ENCODE results near the gene PPP1CA.
A peak's percentile ranks its signal among the peaks of the same experiment; 100 is the strongest.

The PPP1CA gene

DNA sequence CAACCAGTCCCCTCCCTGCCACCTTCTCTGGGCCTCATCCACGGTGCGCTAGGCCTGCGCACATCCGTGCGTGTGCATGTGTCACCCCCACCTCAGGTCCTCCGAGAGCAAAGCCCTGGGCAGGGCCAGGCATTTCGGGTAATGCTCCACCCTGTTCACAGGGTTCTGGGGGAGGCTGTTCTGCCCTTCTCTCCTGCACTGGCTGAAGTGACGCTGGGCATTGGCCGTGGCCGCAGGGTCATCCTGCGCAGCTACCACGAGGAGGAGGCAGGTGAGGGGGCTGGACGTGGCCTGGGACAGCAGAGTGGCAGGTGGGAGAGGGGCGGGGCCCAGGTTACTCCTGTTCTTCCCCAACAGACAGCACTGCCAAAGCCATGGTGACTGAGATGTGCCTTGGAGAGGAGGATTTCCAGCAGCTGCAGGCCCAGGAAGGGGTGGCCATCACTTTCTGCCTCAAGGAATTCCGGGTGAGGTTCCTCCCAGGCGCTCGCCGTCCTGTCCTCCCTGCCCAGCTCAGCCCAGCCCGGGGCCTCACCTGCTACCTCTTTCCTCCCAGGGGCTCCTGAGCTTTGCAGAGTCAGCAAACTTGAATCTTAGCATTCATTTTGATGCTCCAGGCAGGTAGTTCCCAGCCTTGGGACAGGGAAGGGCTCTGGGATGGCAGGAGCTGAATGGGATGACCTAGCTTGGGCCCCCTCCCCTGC is 6.0 kb downstream of the PPP1CA start:
- Histone ChIP-seq H3K9ac (ENCODE audit: low read depth, low read length) (0 out of 2 replicates have a peak overlapping the region, but pooled peaks have one; percentile 12), H3K4me3 (ENCODE audit: low read depth in 1 of 2, low read length in 2 of 2) (no peak overlapping the region), H4K20me1 (ENCODE audit: insufficient read depth, low read length) (peaks cover 69% of the 10 kb centered on the region), H3K79me2 (ENCODE audit: insufficient read depth, low read length) (peaks cover 86% of the 10 kb centered on the region), H2AFZ (ENCODE audit: low read depth, low read length) (no peak overlapping the region), H3K36me3 (ENCODE audit: insufficient read depth, low read length) (peaks cover 74% of the 10 kb centered on the region), H3K27ac (ENCODE audit: low read length) (peak overlapping the region; percentile 58; the same call in 1 of the 2 replicates), H3K4me2 (ENCODE audit: insufficient read depth, low read length) (0 out of 2 replicates have a peak overlapping the region, but pooled peaks have one; percentile 37), H3K4me1 (ENCODE audit: insufficient read depth, low read length) (peaks cover 83% of the 10 kb centered on the region), H3K27me3 (ENCODE audit: insufficient read depth, low read length, poor library complexity) (no peaks in the 10 kb centered on the region), H3K9me3 (ENCODE audit: insufficient read depth, low read length, severe bottlenecking) (no peaks in the 10 kb centered on the region)
- no peak for TF ChIP-seq EZH2 (IDR thresholded peaks at IDR 0.05; ENCODE audit: borderline replicate concordance, low read depth, low read length, severe bottlenecking)
- TF ChIP-seq, protein P1, sequence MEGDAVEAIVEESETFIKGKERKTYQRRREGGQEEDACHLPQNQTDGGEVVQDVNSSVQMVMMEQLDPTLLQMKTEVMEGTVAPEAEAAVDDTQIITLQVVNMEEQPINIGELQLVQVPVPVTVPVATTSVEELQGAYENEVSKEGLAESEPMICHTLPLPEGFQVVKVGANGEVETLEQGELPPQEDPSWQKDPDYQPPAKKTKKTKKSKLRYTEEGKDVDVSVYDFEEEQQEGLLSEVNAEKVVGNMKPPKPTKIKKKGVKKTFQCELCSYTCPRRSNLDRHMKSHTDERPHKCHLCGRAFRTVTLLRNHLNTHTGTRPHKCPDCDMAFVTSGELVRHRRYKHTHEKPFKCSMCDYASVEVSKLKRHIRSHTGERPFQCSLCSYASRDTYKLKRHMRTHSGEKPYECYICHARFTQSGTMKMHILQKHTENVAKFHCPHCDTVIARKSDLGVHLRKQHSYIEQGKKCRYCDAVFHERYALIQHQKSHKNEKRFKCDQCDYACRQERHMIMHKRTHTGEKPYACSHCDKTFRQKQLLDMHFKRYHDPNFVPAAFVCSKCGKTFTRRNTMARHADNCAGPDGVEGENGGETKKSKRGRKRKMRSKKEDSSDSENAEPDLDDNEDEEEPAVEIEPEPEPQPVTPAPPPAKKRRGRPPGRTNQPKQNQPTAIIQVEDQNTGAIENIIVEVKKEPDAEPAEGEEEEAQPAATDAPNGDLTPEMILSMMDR (IDR thresholded peaks at IDR 0.05; ENCODE audit: borderline replicate concordance, extremely low read depth, low read length, poor library complexity, severe bottlenecking): no peak
- no peak for ATAC-seq (ENCODE audit: insufficient read depth, low read depth)
- DNase-seq: no peak

DNA sequence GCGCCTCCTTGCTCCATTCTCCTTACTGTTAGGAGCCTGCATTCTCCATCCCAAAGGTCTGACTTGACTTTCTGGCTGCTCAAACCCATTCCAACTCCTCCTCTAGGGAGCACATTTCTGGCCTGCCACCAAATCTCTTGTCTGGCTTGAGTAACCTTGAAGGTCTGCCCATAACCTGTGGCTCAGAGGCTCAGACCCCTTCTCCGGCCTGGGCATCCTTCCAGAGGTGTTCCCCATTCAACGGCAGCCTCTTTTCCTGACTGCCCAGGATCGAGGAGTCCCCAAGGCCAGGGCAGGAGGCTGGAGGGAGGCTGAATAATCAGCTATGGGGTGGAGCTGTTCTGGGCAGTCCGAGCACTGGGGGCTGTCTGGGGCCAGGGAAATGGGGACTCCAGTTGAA is 7.7 kb downstream of the PPP1CA start:
- no peak overlapping the region for H3K27ac ChIP-seq (ENCODE audit: low read length)
- peaks cover 74% of the 10 kb centered on the region for H3K4me1 ChIP-seq (ENCODE audit: insufficient read depth, low read length)
- no peak overlapping the region for H2AFZ ChIP-seq (ENCODE audit: low read depth, low read length)
- H3K27me3 ChIP-seq (ENCODE audit: insufficient read depth, low read length, poor library complexity): no peaks in the 10 kb centered on the region
- peaks cover 75% of the 10 kb centered on the region for H3K79me2 ChIP-seq (ENCODE audit: insufficient read depth, low read length)
- TF ChIP-seq, protein P1 (IDR thresholded peaks at IDR 0.05; ENCODE audit: borderline replicate concordance, extremely low read depth, low read length, poor library complexity, severe bottlenecking): no peak
- no peak for TF ChIP-seq EZH2 (IDR thresholded peaks at IDR 0.05; ENCODE audit: borderline replicate concordance, low read depth, low read length, severe bottlenecking)
- ATAC-seq (ENCODE audit: insufficient read depth, low read depth): no peak
- peak overlapping the region; percentile 49; the same call in 1 of the 2 replicates for H3K4me2 ChIP-seq (ENCODE audit: insufficient read depth, low read length)
- H3K36me3 ChIP-seq (ENCODE audit: insufficient read depth, low read length): peaks cover 57% of the 10 kb centered on the region
- no peak for DNase-seq
- peaks cover 54% of the 10 kb centered on the region for H4K20me1 ChIP-seq (ENCODE audit: insufficient read depth, low read length)
- no peaks in the 10 kb centered on the region for H3K9me3 ChIP-seq (ENCODE audit: insufficient read depth, low read length, severe bottlenecking)
- H3K4me3 ChIP-seq (ENCODE audit: low read depth in 1 of 2, low read length in 2 of 2): no peak overlapping the region
- H3K9ac ChIP-seq (ENCODE audit: low read depth, low read length): peak overlapping the region; percentile 21; the same call in 1 of the 2 replicates

DNA sequence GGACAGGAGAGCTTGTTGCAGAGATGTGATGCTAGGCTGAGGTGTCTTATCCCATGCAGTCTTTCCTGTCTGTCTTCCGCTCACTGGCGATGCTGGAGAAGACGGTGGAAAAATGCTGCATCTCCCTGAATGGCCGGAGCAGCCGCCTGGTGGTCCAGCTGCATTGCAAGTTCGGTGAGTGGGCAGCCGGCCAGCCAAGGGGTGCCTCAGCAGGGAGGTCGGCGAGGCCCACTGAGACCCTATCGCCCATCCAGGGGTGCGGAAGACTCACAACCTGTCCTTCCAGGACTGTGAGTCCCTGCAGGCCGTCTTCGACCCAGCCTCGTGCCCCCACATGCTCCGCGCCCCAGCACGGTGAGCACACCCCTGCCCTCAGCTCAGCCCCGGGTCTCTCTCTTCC is 8.2 kb downstream of the PPP1CA start:
- peak overlapping the region; percentile 49; the same call in 1 of the 2 replicates for H3K4me2 ChIP-seq (ENCODE audit: insufficient read depth, low read length)
- H3K9ac ChIP-seq (ENCODE audit: low read depth, low read length): no peak overlapping the region
- no peak for TF ChIP-seq EZH2 (IDR thresholded peaks at IDR 0.05; ENCODE audit: borderline replicate concordance, low read depth, low read length, severe bottlenecking)
- TF ChIP-seq, protein P1 (IDR thresholded peaks at IDR 0.05; ENCODE audit: borderline replicate concordance, extremely low read depth, low read length, poor library complexity, severe bottlenecking): no peak
- peaks cover 70% of the 10 kb centered on the region for H3K79me2 ChIP-seq (ENCODE audit: insufficient read depth, low read length)
- H3K27me3 ChIP-seq (ENCODE audit: insufficient read depth, low read length, poor library complexity): no peaks in the 10 kb centered on the region
- H3K27ac ChIP-seq (ENCODE audit: low read length): no peak overlapping the region
- peaks cover 52% of the 10 kb centered on the region for H3K36me3 ChIP-seq (ENCODE audit: insufficient read depth, low read length)
- no peaks in the 10 kb centered on the region for H3K9me3 ChIP-seq (ENCODE audit: insufficient read depth, low read length, severe bottlenecking)
- peaks cover 49% of the 10 kb centered on the region for H4K20me1 ChIP-seq (ENCODE audit: insufficient read depth, low read length)
- ATAC-seq (ENCODE audit: insufficient read depth, low read depth): no peak
- no peak for DNase-seq
- H3K4me3 ChIP-seq (ENCODE audit: low read depth in 1 of 2, low read length in 2 of 2): peak overlapping the region in 1 of 2 experiments; percentile 22; a peak in 1 of 4 replicates
- H3K4me1 ChIP-seq (ENCODE audit: insufficient read depth, low read length): peaks cover 69% of the 10 kb centered on the region
- no peak overlapping the region for H2AFZ ChIP-seq (ENCODE audit: low read depth, low read length)
